Heart left ventricle (tissue), 16 donors: ENCODE measurements around the gene TMEM229B. TPM values are rescaled to one million over a fixed set of nuclear protein-coding genes. Genes with fewer than 3 reads are reported as not detected.

Source experiments
- ATAC-seq, 4 donors: fragments of 200-7000 bp; cut with Tn5 transposase; one replicate each; pipeline ENCODE4 v1.9.1; 2020 to 2022; ENCODE audit warnings: moderate library complexity in 4 of 4, mild to moderate bottlenecking in 3 of 4, moderate number of reproducible peaks in 1 of 4
- DNase-seq, 5 donors: peaks; one replicate each; pipeline ENCODE4 v3.0.0-alpha.2; 2020
- H3K27ac ChIP-seq, 12 donors: fragments of 200-600 bp; sonication (generic) in 4 of 12; one replicate each; pipeline versions ENCODE4 v1.5.0 to v1.8.0; 2016 to 2022; ENCODE audit warnings: mild to moderate bottlenecking in 2 of 12
- H3K27me3 ChIP-seq, 9 donors: fragments of 200-600 bp; sonication (generic) in 2 of 9; one replicate each; pipeline versions ENCODE4 v1.5.1 to v1.8.0; 2016 to 2022; ENCODE audit warnings: mild to moderate bottlenecking in 3 of 9
- H3K36me3 ChIP-seq, 9 donors: fragments of 200-600 bp; sonication (generic) in 2 of 9; one replicate each; pipeline versions ENCODE4 v1.5.0 to v1.8.0; 2018 to 2022; ENCODE audit warnings: mild to moderate bottlenecking in 2 of 9
- H3K4me1 ChIP-seq, 12 donors: fragments of 200-600 bp; sonication (generic) in 4 of 12; one replicate each; pipeline versions ENCODE4 v1.5.0 to v1.8.0; 2016 to 2022; ENCODE audit warnings: mild to moderate bottlenecking in 3 of 12
- H3K4me3 ChIP-seq, 12 donors: fragments of 200-600 bp; sonication (generic) in 4 of 12; one replicate each; pipeline versions ENCODE4 v1.5.0 to v1.8.0; 2017 to 2022; ENCODE audit warnings: mild to moderate bottlenecking in 9 of 12, moderate library complexity in 4 of 12
- H3K9me3 ChIP-seq, 12 donors: fragments of 200-600 bp; sonication (generic) in 4 of 12; one replicate each; pipeline versions ENCODE4 v1.5.0 to v1.8.0; 2016 to 2022; ENCODE audit warnings: mild to moderate bottlenecking in 1 of 12
- POLR2A ChIP-seq, 2 donors: fragments of 450-650 bp; IDR thresholded peaks; one replicate each; pipeline ENCODE4 v1.6.1; 2017; ENCODE audit warnings: antibody characterized with exemption in 2 of 2, mild to moderate bottlenecking in 2 of 2, moderate library complexity in 2 of 2
- WGBS, 4 donors: extraction: QIAGEN DNeasy Blood & Tissue Kit in 2 of 4; methylation state at CpG; one replicate each; pipeline versions ENCODE4 v1.1.5 to v1.1.7; 2013 to 2018; 5-methylcytosine and 5-hydroxymethylcytosine counted together
- intact Hi-C, 10 donors: fragments of 100-400 bp; cut with DNase I; formaldehyde crosslinking; loops; one replicate each; pipeline versions ENCODE4 v1.11.1 to v1.14.2; 2022
- polyA plus RNA-seq, 2 donors: library from polyadenylated mRNA; stranded (reverse); fragments of 200-250 nt; gene quantifications; one replicate each; pipeline ENCODE4 v1.2.3, GENCODE V29; 2013
- total RNA-seq, 9 donors: library from RNA; depleted of rRNA in 2 of 9; stranded (reverse); fragments of >200 nt in 2 of 9; fragmentation: NEBNext Ultra II Directional in 3 of 9; extraction: Animal tissue kit (Norgen Biotek cat#: 25700) in 3 of 9; gene quantifications; one replicate each; pipeline versions ENCODE4 v1.1.0 to v1.2.4, GENCODE V29; 2016 to 2023
- TF ChIP-seq, protein P1 (sequence below), 12 donors: fragments of 200-600 bp; sonication (generic) in 4 of 12; IDR thresholded peaks; one replicate each; pipeline versions ENCODE4 v1.5.0 to v1.8.0; 2018 to 2022; ENCODE audit warnings: antibody characterized with exemption in 12 of 12, mild to moderate bottlenecking in 5 of 12
- donor health status: ischemic (EF 13 %, LVEDD 7.1; RV severe dilation, severe dysfunction).
- donor health status: healthy with polysubstance abuse.
- donor health status: DM: no; HTN: yes; CAD: no.
- donor health status: DM: no; HTN: no; CAD: no.
- donor health status: ischemic (EF 25% LVEDD 6.9; RV normal size, moderate dysfunction).
- donor health status: ischemic (EF 25% LVEDD 5.7; RV mildly dilated, moderate dysfunction).
- donor health status: healthy.
- donor health status: DM: yes; HTN: yes; CAD: no.
- donor health status: ischemic (EF 35%, LVEDD 5.7; RV mildly dilated, moderate dysfunction).
- donor health status: nonischemic (EF 11% LVEDD 7.7; RV severe dilation, severe dysfunction).
- donor health status: DM: yes; HTN: yes; CAD: no.
- donor health status: PGD.
- donor health status: ischemic (EF 29% LVEDD 5.4; RV normal size, mild dysfunction).
- donor health status: nonischemic (EF 23%, LVEDD 6.1; RV moderate dilation, normal function).

The TMEM229B gene
- total and polyA plus RNA-seq, 11 donors: 0.69 to 6.5 (median 1.7) TPM

DNA sequence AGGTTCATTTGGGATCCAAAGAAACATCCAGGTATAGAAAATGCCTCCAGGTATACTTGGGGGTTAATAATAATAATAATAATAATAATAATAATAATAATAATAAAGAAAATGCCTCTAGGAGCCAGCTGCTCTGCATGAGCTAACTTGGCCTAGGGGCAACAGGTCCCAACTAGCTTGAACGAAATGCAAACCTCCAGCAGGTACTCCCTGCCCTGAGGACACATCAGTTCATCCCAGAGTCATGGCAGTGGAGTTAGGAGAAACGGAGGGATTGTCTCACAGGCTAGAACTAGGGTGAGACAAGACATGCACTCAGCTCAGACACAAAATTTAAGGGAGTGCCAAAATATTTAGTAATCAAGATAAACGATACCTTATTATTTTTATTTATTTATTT, 12.5 kb upstream of the TMEM229B start:
- TF ChIP-seq, protein P1, sequence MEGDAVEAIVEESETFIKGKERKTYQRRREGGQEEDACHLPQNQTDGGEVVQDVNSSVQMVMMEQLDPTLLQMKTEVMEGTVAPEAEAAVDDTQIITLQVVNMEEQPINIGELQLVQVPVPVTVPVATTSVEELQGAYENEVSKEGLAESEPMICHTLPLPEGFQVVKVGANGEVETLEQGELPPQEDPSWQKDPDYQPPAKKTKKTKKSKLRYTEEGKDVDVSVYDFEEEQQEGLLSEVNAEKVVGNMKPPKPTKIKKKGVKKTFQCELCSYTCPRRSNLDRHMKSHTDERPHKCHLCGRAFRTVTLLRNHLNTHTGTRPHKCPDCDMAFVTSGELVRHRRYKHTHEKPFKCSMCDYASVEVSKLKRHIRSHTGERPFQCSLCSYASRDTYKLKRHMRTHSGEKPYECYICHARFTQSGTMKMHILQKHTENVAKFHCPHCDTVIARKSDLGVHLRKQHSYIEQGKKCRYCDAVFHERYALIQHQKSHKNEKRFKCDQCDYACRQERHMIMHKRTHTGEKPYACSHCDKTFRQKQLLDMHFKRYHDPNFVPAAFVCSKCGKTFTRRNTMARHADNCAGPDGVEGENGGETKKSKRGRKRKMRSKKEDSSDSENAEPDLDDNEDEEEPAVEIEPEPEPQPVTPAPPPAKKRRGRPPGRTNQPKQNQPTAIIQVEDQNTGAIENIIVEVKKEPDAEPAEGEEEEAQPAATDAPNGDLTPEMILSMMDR (IDR thresholded peaks at IDR 0.05): no peak
- no peak for TF ChIP-seq POLR2A (IDR thresholded peaks at IDR 0.05)
- Histone ChIP-seq H3K36me3 (no peaks in the 10 kb centered on the region), H3K4me3 (no peak overlapping the region), H3K27me3 (no peaks in the 10 kb centered on the region), H3K9me3 (no peaks in the 10 kb centered on the region), H3K4me1 (no peaks in the 10 kb centered on the region), H3K27ac (no peak overlapping the region)
- intact Hi-C loops: no loop called here
- WGBS, 4 donors: 82 to 91% (median 87%) methylated on average over 3 of the region's 3 CpGs
- DNase-seq (no peak), ATAC-seq (no peak)

GRCh38 chr14:67497716-67498115, 9.2 kb upstream of the TMEM229B start:
- no peaks in the 10 kb centered on the region for H3K36me3 ChIP-seq
- H3K27me3 ChIP-seq: no peaks in the 10 kb centered on the region
- H3K27ac ChIP-seq: no peak overlapping the region
- H3K4me1 ChIP-seq: no peaks in the 10 kb centered on the region
- WGBS, 4 donors: 87 to 98% (median 90%) methylated on average over 4 of the region's 4 CpGs
- ATAC-seq (no peak), DNase-seq (no peak)
- no peak for TF ChIP-seq POLR2A (IDR thresholded peaks at IDR 0.05)
- TF ChIP-seq, protein P1 (IDR thresholded peaks at IDR 0.05): no peak
- no peak overlapping the region for H3K4me3 ChIP-seq
- intact Hi-C loops: no loop called here
- peaks cover 0 to 16% (median 8%) of the 10 kb centered on the region in 12 donors for H3K9me3 ChIP-seq

GRCh38 chr14:67497216-67497615, 8.7 kb upstream of the TMEM229B start:
- Histone ChIP-seq H3K9me3 (peaks cover 0 to 16% (median 8%) of the 10 kb centered on the region in 12 donors), H3K27me3 (no peaks in the 10 kb centered on the region), H3K27ac (no peak overlapping the region), H3K4me1 (no peaks in the 10 kb centered on the region), H3K4me3 (no peak overlapping the region), H3K36me3 (no peaks in the 10 kb centered on the region)
- intact Hi-C loops: no loop called here
- DNase-seq (no peak), ATAC-seq (no peak)
- no peak for TF ChIP-seq POLR2A (IDR thresholded peaks at IDR 0.05)
- TF ChIP-seq, protein P1 (IDR thresholded peaks at IDR 0.05): no peak
- 81 to 87% (median 85%) methylated on average over 13 of the region's 13 CpGs for WGBS, 4 donors

DNA sequence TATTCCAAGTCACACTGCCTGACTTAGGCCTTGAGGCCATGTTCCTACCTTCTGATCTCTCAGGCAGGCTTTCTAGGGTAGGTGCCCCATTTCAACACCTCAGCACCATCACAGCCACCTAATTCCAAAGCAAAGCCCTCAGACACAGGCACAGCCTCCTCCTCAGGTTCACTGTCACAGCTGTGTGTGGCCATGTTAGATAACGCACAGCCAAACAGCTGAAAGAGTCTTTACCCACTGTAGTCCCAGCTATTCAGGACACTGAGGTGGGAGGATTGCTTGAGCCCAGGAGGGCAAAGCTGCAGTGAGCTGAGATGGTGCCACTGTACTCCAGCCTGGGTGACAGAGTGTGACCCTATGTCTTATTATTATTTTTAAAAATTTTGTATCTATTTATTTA, 7.3 kb upstream of the TMEM229B start:
- Histone ChIP-seq H3K4me3 (no peak overlapping the region), H3K27me3 (no peaks in the 10 kb centered on the region), H3K27ac (no peak overlapping the region), H3K9me3 (peaks cover 0 to 16% (median 8%) of the 10 kb centered on the region in 12 donors), H3K36me3 (no peaks in the 10 kb centered on the region), H3K4me1 (no peaks in the 10 kb centered on the region)
- 91 to 100% (median 97%) methylated on average over 1 of the region's 1 CpG for WGBS, 4 donors
- no peak for TF ChIP-seq POLR2A (IDR thresholded peaks at IDR 0.05)
- TF ChIP-seq, protein P1 (IDR thresholded peaks at IDR 0.05): no peak
- DNase-seq: no peak
- no peak for ATAC-seq
- intact Hi-C loops: no loop called here
